SK-N-SH treated with all-trans-retinoic acid at 6 μM for 48 hours (cell line): ENCODE results near the gene PDIA4.

Experiments used
- ARNTL ChIP-seq: fragments of 450-650 bp; formaldehyde crosslinking; IDR thresholded peaks from 2 replicates; pipeline ENCODE4 v1.5.0; 2020; ENCODE audit warnings: low read depth, mild to moderate bottlenecking, moderate library complexity, borderline replicate concordance
- RARB ChIP-seq: fragments of 250-450 bp; sonication (Bioruptor Pico); IDR thresholded peaks from 2 replicates; pipeline ENCODE4 v1.8.0; 2021; ENCODE audit warnings: mild to moderate bottlenecking, moderate library complexity
- TCF4 ChIP-seq: fragments of 250-450 bp; sonication (Bioruptor Pico); IDR thresholded peaks from 2 replicates; pipeline ENCODE4 v1.8.0; 2021; ENCODE audit warnings: mild to moderate bottlenecking, moderate library complexity, borderline replicate concordance
- ZFP30 ChIP-seq: fragments of 450-650 bp; formaldehyde crosslinking; IDR thresholded peaks from 2 replicates; pipeline ENCODE4 v1.5.0; 2022; ENCODE audit warnings: mild to moderate bottlenecking, moderate library complexity
- TF ChIP-seq, protein P1 (sequence below): fragments of 250-450 bp; sonication (Bioruptor Pico); IDR thresholded peaks from 2 replicates; pipeline ENCODE4 v1.5.1; 2020; ENCODE audit warnings: low read depth, mild to moderate bottlenecking, moderate library complexity
- TF ChIP-seq, protein P2 (sequence below): fragments of 250-450 bp; sonication (Bioruptor Pico); IDR thresholded peaks from 2 replicates; pipeline ENCODE4 v1.5.1; 2021; ENCODE audit warnings: mild to moderate bottlenecking, moderate library complexity

DNA sequence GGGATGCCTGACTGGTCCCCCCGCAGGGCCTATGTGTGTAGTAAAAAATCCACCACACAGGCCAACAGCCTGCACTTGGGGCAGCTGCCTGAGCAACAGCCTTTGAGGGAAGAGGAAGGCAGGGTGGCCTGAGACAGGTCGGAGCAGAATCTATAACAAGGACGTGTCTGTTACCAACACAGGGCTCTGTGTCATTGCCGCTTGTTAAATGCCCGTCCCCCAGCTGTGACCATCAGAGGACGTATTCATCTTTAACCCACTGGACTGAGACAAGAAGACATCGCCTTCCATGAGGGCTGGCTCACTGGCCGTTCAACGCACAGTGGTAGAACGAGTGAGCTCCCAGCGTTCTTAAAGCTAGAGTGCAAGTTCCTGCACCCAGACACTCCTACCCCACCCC, 7.8 kb downstream of the PDIA4 start:
- TF ChIP-seq ZFP30 (no peak), RARB (CRISPR knock-in tag) (no peak), ARNTL (CRISPR knock-in tag) (no peak), TCF4 (CRISPR knock-in tag) (no peak)
- TF ChIP-seq, protein P1, sequence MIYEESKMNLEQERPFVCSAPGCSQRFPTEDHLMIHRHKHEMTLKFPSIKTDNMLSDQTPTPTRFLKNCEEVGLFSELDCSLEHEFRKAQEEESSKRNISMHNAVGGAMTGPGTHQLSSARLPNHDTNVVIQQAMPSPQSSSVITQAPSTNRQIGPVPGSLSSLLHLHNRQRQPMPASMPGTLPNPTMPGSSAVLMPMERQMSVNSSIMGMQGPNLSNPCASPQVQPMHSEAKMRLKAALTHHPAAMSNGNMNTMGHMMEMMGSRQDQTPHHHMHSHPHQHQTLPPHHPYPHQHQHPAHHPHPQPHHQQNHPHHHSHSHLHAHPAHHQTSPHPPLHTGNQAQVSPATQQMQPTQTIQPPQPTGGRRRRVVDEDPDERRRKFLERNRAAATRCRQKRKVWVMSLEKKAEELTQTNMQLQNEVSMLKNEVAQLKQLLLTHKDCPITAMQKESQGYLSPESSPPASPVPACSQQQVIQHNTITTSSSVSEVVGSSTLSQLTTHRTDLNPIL (CRISPR knock-in tag), result no peak
- TF ChIP-seq, protein P2, sequence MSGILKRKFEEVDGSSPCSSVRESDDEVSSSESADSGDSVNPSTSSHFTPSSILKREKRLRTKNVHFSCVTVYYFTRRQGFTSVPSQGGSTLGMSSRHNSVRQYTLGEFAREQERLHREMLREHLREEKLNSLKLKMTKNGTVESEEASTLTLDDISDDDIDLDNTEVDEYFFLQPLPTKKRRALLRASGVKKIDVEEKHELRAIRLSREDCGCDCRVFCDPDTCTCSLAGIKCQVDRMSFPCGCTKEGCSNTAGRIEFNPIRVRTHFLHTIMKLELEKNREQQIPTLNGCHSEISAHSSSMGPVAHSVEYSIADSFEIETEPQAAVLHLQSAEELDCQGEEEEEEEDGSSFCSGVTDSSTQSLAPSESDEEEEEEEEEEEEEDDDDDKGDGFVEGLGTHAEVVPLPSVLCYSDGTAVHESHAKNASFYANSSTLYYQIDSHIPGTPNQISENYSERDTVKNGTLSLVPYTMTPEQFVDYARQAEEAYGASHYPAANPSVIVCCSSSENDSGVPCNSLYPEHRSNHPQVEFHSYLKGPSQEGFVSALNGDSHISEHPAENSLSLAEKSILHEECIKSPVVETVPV (CRISPR knock-in tag), result no peak
